H1 (cell line): Measurements from ENCODE around the gene DNAH8.

Source experiments
- POLR2A ChIP-seq, 2 experiments: IDR thresholded peaks; 1 replicate in 1 of 2; 2 replicates in 1 of 2; pipeline ENCODE4 v1.6.1; 2011; ENCODE audit warnings: low read depth in 2 of 2, low read length in 2 of 2, mild to moderate bottlenecking in 2 of 2; ENCODE audit errors: control extremely low read depth in 1 of 2
- TAF1 ChIP-seq: IDR thresholded peaks from 2 replicates; pipeline ENCODE4 v1.6.1; 2011; ENCODE audit warnings: mild to moderate bottlenecking, low read depth, low read length

DNA sequence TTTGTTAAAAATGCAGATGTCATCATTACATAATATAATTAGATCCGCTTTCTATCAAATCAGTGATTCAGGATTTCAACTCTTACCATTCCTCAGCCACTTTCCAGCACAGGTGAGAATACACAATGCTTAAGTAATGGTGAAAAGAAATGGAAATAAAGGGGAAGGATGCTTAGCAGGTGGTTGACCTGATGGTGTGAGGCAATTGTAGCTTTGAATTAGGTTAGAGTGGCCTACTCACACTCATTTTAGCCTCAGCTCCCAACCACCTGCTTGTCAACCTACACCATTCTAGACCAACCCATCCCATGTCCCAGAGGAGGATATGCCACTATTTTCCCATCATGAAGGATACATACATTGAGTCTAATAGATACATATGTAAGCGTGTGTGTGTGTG, 138.1 kb downstream of the DNAH8 start:
- no peak for TF ChIP-seq TAF1
- no peak for TF ChIP-seq POLR2A (IDR thresholded peaks at IDR 0.05; ENCODE audit: control extremely low read depth in 1 of 2, low read depth in 2 of 2, low read length in 2 of 2)
